SK-N-SH treated with all-trans-retinoic acid at 6 μM for 48 hours (cell line): ENCODE measurements around the gene PPP1R15B.

Experiments used
- ARNTL ChIP-seq: fragments of 450-650 bp; formaldehyde crosslinking; IDR thresholded peaks from 2 replicates; pipeline ENCODE4 v1.5.0; 2020; ENCODE audit warnings: low read depth, mild to moderate bottlenecking, moderate library complexity, borderline replicate concordance
- CREB5 ChIP-seq: fragments of 250-450 bp; sonication (Bioruptor Pico); IDR thresholded peaks from 2 replicates; pipeline ENCODE4 v1.5.1; 2020; ENCODE audit warnings: low read depth, mild to moderate bottlenecking, moderate library complexity
- CSDC2 ChIP-seq: fragments of 250-450 bp; sonication (Bioruptor Pico); IDR thresholded peaks from 2 replicates; pipeline ENCODE4 v1.5.0; 2020; ENCODE audit warnings: mild to moderate bottlenecking, moderate library complexity
- ESRRG ChIP-seq: fragments of 250-450 bp; sonication (Bioruptor Pico); IDR thresholded peaks from 2 replicates; pipeline ENCODE4 v1.6.1; 2021; ENCODE audit warnings: mild to moderate bottlenecking
- PATZ1 ChIP-seq: fragments of 250-450 bp; sonication (Bioruptor Pico); IDR thresholded peaks from 2 replicates; pipeline ENCODE4 v1.8.0; 2020; ENCODE audit warnings: mild to moderate bottlenecking, moderate library complexity, borderline replicate concordance
- RARB ChIP-seq: fragments of 250-450 bp; sonication (Bioruptor Pico); IDR thresholded peaks from 2 replicates; pipeline ENCODE4 v1.8.0; 2021; ENCODE audit warnings: mild to moderate bottlenecking, moderate library complexity
- TOX ChIP-seq: fragments of 250-450 bp; sonication (Bioruptor Pico); IDR thresholded peaks from 2 replicates; pipeline ENCODE4 v1.8.0; 2021; ENCODE audit warnings: mild to moderate bottlenecking, moderate library complexity, borderline replicate concordance
- TSHZ2 ChIP-seq: fragments of 250-450 bp; sonication (Bioruptor Pico); IDR thresholded peaks from 2 replicates; pipeline ENCODE4 v1.5.0; 2020; ENCODE audit warnings: mild to moderate bottlenecking, moderate library complexity
- ZNF565 ChIP-seq: fragments of 450-650 bp; formaldehyde crosslinking; conservative IDR thresholded peaks from 2 replicates; pipeline ENCODE4 v1.5.0; 2020; ENCODE audit warnings: low read depth, mild to moderate bottlenecking, moderate library complexity
- ZNF70 ChIP-seq: fragments of 450-650 bp; formaldehyde crosslinking; IDR thresholded peaks from 2 replicates; pipeline ENCODE4 v1.5.0; 2020; ENCODE audit warnings: mild to moderate bottlenecking, moderate library complexity

- TF ChIP-seq CREB5 (CRISPR knock-in tag) (no peak), RARB (CRISPR knock-in tag) (no peak), ESRRG (CRISPR knock-in tag) (no peak), TSHZ2 (CRISPR knock-in tag) (no peak), ZNF70 (CRISPR knock-in tag) (no peak), ARNTL (CRISPR knock-in tag) (no peak), PATZ1 (no peak), CSDC2 (CRISPR knock-in tag) (no peak), TOX (no peak), ZNF565 (CRISPR knock-in tag) (no peak)
These were observed 7.0 kb downstream of the PPP1R15B start for GRCh38 chr1:204404629-204405028.
